CD8-positive, alpha-beta memory T cell (primary cell): ENCODE measurements around the gene COA3. TPM values are rescaled to one million over a fixed set of nuclear protein-coding genes. Genes with fewer than 3 reads are reported as not detected.
"Not testable (repeated sequence)": the region's sequence is repeated elsewhere in the genome, so short reads cannot be mapped to it uniquely, and the experiment has no call there.

Experiments
- CTCF ChIA-PET: fragments of 350-600 bp; sonication (Branson Sonifier 250); formaldehyde crosslinking; loops from one replicate; lab custom pipeline; 2021; ENCODE audit warnings: antibody characterized with exemption; lab: Charles Lee
- POLR2A ChIA-PET: fragments of 350-600 bp; sonication (Branson Sonifier 250); formaldehyde crosslinking; loops from one replicate; lab custom pipeline; 2021; ENCODE audit warnings: antibody characterized with exemption; lab: Charles Lee
- DNase-seq, 5 donors: peaks; one replicate each; pipeline versions ENCODE4 v3.0.0 to v3.0.0-alpha.2; 2020 to 2022; ENCODE audit warnings: mixed read lengths in 1 of 5
- H3K27ac ChIP-seq: one replicate; pipeline ENCODE4 v1.7.0; 2013; ENCODE audit warnings: low read depth, mild to moderate bottlenecking, low read length, moderate library complexity
- H3K27me3 ChIP-seq: 2 replicates; pipeline ENCODE4 v1.7.0; 2013; ENCODE audit warnings: low read length, mild to moderate bottlenecking; ENCODE audit not compliant: insufficient read depth, poor library complexity, severe bottlenecking
- H3K36me3 ChIP-seq: 2 replicates; pipeline ENCODE4 v1.7.0; 2013; ENCODE audit warnings: mild to moderate bottlenecking, low read length, moderate library complexity; ENCODE audit not compliant: insufficient read depth
- H3K4me1 ChIP-seq: 2 replicates; pipeline ENCODE4 v1.7.0; 2013; ENCODE audit warnings: mild to moderate bottlenecking, low read length, moderate library complexity; ENCODE audit not compliant: insufficient read depth
- H3K4me3 ChIP-seq: 2 replicates; pipeline ENCODE4 v1.7.0; 2013; ENCODE audit warnings: mild to moderate bottlenecking, low read length
- H3K9me3 ChIP-seq: 2 replicates; pipeline ENCODE4 v1.7.0; 2013; ENCODE audit warnings: mild to moderate bottlenecking, low read length
- H3K27ac Mint-ChIP-seq, 8 donors: one replicate each; pipeline ENCODE4 v1.8.0; 2020 to 2021; ENCODE audit warnings: mixed read lengths in 8 of 8, mild to moderate bottlenecking in 6 of 8, inconsistent platforms in 3 of 8, moderate library complexity in 3 of 8
- H3K27me3 Mint-ChIP-seq, 2 donors: one replicate each; pipeline ENCODE4 v1.8.0; 2020 to 2021; ENCODE audit warnings: mixed read lengths in 2 of 2, mild to moderate bottlenecking in 1 of 2, moderate library complexity in 1 of 2
- H3K36me3 Mint-ChIP-seq, 3 donors: one replicate each; pipeline ENCODE4 v1.8.0; 2020 to 2021; ENCODE audit warnings: mixed read lengths in 3 of 3, inconsistent platforms in 1 of 3, mild to moderate bottlenecking in 1 of 3
- H3K4me1 Mint-ChIP-seq, 3 donors: one replicate each; pipeline ENCODE4 v1.8.0; 2020 to 2021; ENCODE audit warnings: mixed read lengths in 3 of 3, inconsistent platforms in 1 of 3, mild to moderate bottlenecking in 1 of 3
- H3K4me3 Mint-ChIP-seq, 7 donors: one replicate each; pipeline ENCODE4 v1.8.0; 2020 to 2021; ENCODE audit warnings: mixed read lengths in 7 of 7, mild to moderate bottlenecking in 6 of 7, moderate library complexity in 4 of 7, inconsistent platforms in 2 of 7
- H3K9me3 Mint-ChIP-seq, 5 donors: one replicate each; pipeline ENCODE4 v1.8.0; 2020 to 2022; ENCODE audit warnings: mixed read lengths in 5 of 5, mild to moderate bottlenecking in 3 of 5, moderate library complexity in 2 of 5, inconsistent platforms in 1 of 5
- polyA plus RNA-seq: library from polyadenylated mRNA; unstranded; fragments of 300-500 nt; fragmentation: Illumina TruSeq; gene quantifications from one replicate; pipeline ENCODE4 v1.2.3, GENCODE V29; 2021
- total RNA-seq, 2 experiments: library from RNA; stranded (reverse); gene quantifications; one replicate each; pipeline ENCODE4 v1.2.3, GENCODE V29; 2021

The COA3 gene
- total and polyA plus RNA-seq, 3 experiments from 2014 or later: 55.5 to 132 (median 60.8) TPM

DNA sequence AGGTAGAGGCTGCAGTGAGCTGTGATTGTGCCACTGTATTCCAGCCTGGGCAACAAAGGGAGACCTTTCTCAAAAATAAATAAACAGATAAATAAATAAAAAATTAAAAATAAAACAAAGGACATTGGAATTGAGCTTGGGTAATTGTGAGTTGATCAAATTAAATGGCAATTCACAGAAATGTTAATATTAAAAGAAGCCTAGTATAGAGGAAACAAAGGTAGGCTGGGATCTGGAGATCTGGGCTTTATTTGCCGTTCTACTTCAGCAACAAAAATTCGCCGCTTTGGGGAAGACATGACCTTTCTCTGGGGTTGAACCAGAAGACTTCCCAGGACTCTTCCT, 25.6 kb downstream of the COA3 start:
- Histone ChIP-seq H3K4me3 (peak overlapping the region; percentile 99), H3K4me1 (peaks cover 11% of the 10 kb centered on the region), H3K9me3 (no peaks in the 10 kb centered on the region), H3K27me3 (no peaks in the 10 kb centered on the region), H3K36me3 (peaks cover 12% of the 10 kb centered on the region), H3K27ac (peak overlapping the region; percentile 91)
- POLR2A ChIA-PET: interaction anchor here (0.6 to 1.8 kb wide), 6 partner anchors 9 to 225 kb away, joined by 3 to 10 read pairs (median 4); partner anchors contain the start of genes BECN1 and COA3
- no peak for DNase-seq
- H3K4me3 Mint-ChIP-seq: peak overlapping the region; percentile 91 to 99 (median 98)
- peak overlapping the region; percentile 88 to 100 (median 99) for H3K27ac Mint-ChIP-seq
- H3K27me3 Mint-ChIP-seq: peaks cover 2 to 7% of the 10 kb centered on the region in 2 donors
- CTCF ChIA-PET: interaction anchor here (0.9 to 2.9 kb wide), 6 partner anchors 9 to 432 kb away, joined by 3 to 10 read pairs (median 8); partner anchors contain the start of genes BECN1 and PSMC3IP
- H3K36me3 Mint-ChIP-seq: peaks cover 7 to 42% (median 7%) of the 10 kb centered on the region in 3 donors
- no peaks in the 10 kb centered on the region for H3K9me3 Mint-ChIP-seq
- peaks cover 19 to 34% (median 30%) of the 10 kb centered on the region in 3 donors for H3K4me1 Mint-ChIP-seq

DNA sequence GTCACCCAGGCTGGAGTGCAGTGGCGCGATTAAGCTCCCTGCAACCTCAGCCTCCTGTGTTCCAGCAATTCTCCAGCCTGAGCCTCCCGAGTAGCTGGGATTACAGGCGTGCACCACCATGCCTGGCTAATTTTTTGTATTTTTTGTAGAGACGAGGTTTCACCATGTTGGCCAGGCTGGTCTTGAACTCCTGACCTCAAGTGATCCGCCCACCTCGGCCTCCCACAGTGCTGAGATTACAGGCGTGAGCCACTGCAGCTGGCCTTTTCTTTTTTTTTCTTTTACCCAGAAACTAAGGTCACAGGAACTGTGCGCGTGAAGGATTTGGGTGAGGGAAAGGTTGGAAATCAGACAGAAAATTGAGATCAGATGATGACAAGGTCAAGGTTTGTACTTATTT, 28.5 kb downstream of the COA3 start:
- peaks cover 11% of the 10 kb centered on the region for H3K4me1 ChIP-seq
- H3K9me3 Mint-ChIP-seq, CTCF ChIA-PET, H3K4me3 ChIP-seq, H3K4me3 Mint-ChIP-seq, H3K36me3 ChIP-seq, H3K9me3 ChIP-seq, DNase-seq, H3K27me3 ChIP-seq, H3K27ac ChIP-seq, H3K27ac Mint-ChIP-seq: not testable (repeated sequence)
- Mint-ChIP-seq H3K4me1 (peaks cover 19 to 30% (median 30%) of the 10 kb centered on the region in 3 donors), H3K36me3 (peaks cover 3 to 17% (median 8%) of the 10 kb centered on the region in 3 donors), H3K27me3 (peaks cover 19 to 20% of the 10 kb centered on the region in 2 donors)
- POLR2A ChIA-PET: interaction anchor here (0.6 kb wide), 1 partner anchor 162 kb away, joined by 3 read pairs; no protein-coding TSS in a partner anchor

DNA sequence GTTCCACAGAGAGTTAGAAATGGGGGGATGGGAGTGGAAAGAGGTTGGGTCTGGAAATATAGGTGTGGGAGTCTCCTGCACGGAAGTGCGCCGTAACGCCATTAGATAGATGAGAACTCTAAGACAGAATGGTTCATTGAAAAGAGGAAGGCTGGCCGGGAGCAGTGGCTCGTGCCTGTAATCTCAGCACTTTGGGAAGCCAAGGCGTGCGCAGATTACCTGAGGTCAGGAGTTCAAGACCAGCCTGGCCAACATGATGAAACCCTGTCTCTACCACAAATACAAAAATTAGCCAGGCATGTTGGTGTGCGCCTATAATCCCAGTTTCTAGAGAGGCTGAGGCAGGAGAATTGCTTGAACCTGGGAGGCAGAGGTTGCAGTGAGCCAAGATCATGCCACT, 30.5 kb downstream of the COA3 start:
- H3K4me1 ChIP-seq, H3K9me3 Mint-ChIP-seq, H3K36me3 ChIP-seq, H3K9me3 ChIP-seq, H3K4me3 ChIP-seq, DNase-seq, POLR2A ChIA-PET, H3K4me3 Mint-ChIP-seq, H3K27ac ChIP-seq, CTCF ChIA-PET, H3K27ac Mint-ChIP-seq, H3K36me3 Mint-ChIP-seq: not testable (repeated sequence)
- H3K27me3 ChIP-seq: peaks cover 13% of the 10 kb centered on the region
- peaks cover 6 to 13% (median 11%) of the 10 kb centered on the region in 3 donors for H3K4me1 Mint-ChIP-seq
- H3K27me3 Mint-ChIP-seq: peaks cover 22 to 34% of the 10 kb centered on the region in 2 donors

DNA sequence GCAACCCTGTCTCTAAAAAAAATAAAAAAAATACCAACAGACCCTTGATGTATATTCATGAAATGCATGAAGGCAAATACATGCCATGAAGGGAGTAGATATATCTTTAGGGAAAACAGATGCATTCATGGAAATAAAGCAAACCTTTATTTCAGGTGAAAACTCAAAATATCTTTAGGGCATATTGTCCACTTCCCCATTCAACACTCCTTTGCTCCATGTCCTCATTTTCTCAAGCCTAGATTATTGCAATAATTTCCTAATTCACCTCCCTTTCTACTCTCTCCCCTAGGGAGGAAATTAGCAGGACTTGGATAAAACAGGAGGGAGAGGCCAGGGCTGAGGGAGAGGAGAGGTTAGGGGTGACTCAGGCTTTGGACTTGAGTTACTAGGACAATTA, 31.0 kb downstream of the COA3 start:
- DNase-seq: no peak
- peaks cover 6 to 9% (median 7%) of the 10 kb centered on the region in 3 donors for H3K4me1 Mint-ChIP-seq
- CTCF ChIA-PET: no interaction called here

DNA sequence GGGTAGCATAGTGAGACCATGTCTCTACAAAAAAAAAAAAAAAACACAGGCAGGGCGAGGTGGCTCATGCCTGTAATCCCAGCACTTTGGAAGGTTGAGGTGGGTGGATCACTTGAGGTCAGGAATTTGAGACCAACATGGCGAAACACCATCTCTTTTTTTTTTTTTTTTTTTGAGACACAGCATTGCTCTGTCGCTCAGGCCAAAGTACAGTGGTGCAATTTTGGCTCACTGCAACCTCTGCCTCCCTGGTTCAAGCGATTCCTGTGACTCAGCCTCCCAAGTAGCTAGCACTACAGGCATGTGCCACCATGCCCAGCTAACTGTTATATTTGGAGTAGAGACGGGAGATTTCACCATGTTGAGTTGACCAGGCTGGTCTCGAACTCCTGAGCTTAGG, 32.4 kb downstream of the COA3 start:
- Histone ChIP-seq H3K4me3 (no peak overlapping the region), H3K36me3 (no peaks in the 10 kb centered on the region), H3K27me3 (peaks cover 31% of the 10 kb centered on the region), H3K9me3 (no peaks in the 10 kb centered on the region), H3K4me1 (peaks cover 6% of the 10 kb centered on the region), H3K27ac (no peak overlapping the region)
- POLR2A ChIA-PET: no interaction called here
- CTCF ChIA-PET: interaction anchor here (1.3 kb wide), 1 partner anchor 14 kb away, joined by 3 read pairs; the partner anchor contains the start of gene WNK4
- H3K36me3 Mint-ChIP-seq: peaks cover 0 to 3% (median 3%) of the 10 kb centered on the region in 3 donors
- peaks cover 33 to 49% of the 10 kb centered on the region in 2 donors for H3K27me3 Mint-ChIP-seq
- no peak overlapping the region for H3K4me3 Mint-ChIP-seq
- H3K27ac Mint-ChIP-seq: no peak overlapping the region
- H3K4me1 Mint-ChIP-seq: peaks cover 0 to 8% (median 2%) of the 10 kb centered on the region in 3 donors
- H3K9me3 Mint-ChIP-seq: peaks cover 0 to 2% (median 0%) of the 10 kb centered on the region in 5 donors
- no peak for DNase-seq

More for the DNA sequence above, 31.0 kb downstream of the COA3 start:
- H3K27ac ChIP-seq: no peak overlapping the region
- POLR2A ChIA-PET: interaction anchor here (0.6 kb wide), 1 partner anchor 35 kb away, joined by 4 read pairs; no protein-coding TSS in a partner anchor
- peaks cover 0 to 3% (median 3%) of the 10 kb centered on the region in 3 donors for H3K36me3 Mint-ChIP-seq
- H3K27ac Mint-ChIP-seq: no peak overlapping the region
- no peak overlapping the region for H3K4me3 ChIP-seq
- peaks cover 18% of the 10 kb centered on the region for H3K27me3 ChIP-seq
- no peaks in the 10 kb centered on the region for H3K9me3 Mint-ChIP-seq
- no peaks in the 10 kb centered on the region for H3K36me3 ChIP-seq
- no peaks in the 10 kb centered on the region for H3K9me3 ChIP-seq
- H3K4me3 Mint-ChIP-seq: no peak overlapping the region
- no peaks in the 10 kb centered on the region for H3K4me1 ChIP-seq
- H3K27me3 Mint-ChIP-seq: peaks cover 26 to 39% of the 10 kb centered on the region in 2 donors

DNA sequence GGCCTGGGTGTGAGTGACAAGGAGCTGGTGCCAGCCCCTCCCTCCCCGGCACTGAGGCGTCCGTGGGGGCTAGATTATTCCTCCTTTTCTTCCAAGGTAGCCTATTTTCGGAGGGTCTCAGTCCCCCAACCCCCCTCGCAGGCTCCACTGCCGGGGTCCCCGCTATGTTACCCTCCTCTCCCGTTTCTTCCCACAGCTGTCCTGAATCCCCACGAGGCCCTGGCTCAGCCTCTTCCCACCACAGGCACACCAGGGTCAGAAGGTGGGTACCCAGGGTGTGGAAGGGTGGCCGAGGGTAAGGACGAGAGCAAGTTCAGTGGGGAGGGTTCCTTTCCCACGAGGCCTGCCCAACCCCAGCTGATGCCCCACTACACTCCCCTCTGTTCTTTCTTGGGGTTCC, 36.9 kb downstream of the COA3 start:
- peaks cover 38% of the 10 kb centered on the region for H3K27me3 ChIP-seq
- POLR2A ChIA-PET: no interaction called here
- peak overlapping the region in 4 of 7 donors; percentile 38 to 45 (median 40) for H3K4me3 Mint-ChIP-seq

DNA sequence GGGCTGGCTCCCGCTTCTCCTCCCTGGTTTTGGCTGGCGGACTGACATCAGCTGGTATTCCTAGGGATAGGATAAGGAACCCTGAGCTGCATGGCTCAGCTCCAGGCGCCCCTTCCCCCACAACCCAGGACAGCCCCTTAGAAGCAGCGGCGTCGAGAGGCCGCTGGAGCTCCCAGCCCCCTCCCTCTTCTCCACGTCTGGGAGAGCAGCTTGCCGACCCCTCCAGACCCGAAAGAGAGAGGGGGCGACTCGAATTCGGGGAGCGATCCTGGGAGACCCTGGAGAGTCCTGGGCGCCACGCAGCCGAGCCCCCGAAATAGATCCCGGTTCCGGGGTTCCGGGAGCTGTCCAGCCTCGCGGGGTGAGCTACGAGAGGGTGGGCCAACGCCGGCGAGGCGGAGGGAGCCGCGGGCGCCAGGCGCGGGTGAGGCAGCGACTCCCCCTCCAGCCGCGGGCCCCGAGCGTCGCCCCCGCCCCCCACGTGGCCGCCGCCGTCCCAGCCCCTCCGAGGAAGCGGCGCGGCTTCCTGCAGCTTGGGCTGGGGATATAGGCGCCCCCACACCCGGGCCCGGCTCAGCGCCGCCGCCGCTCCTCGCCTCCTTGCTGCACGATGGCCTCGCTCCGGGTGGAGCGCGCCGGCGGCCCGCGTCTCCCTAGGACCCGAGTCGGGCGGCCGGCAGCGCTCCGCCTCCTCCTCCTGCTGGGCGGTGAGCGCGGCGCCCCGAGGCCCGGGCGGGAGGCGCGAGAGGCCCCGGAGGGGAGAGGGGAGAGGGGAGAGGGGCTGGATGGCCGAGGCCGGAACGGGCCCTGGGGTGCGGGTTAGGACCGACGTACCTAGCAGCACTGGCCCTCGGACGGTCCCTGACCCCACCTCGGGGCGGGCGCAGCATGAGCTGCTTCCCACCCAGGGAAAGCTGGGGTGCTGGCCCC, 37.6 kb downstream of the COA3 start, which contains the start of gene RAMP2:
TSS of gene RAMP2 (plus strand) at position 576 of the 930 bp plus-strand sequence. CDS start at position 611, 35 bp downstream.
- Mint-ChIP-seq H3K36me3 (peaks cover 0 to 4% (median 3%) of the 10 kb centered on the region in 3 donors), H3K27me3 (peaks cover 35 to 77% of the 10 kb centered on the region in 2 donors), H3K27ac (no peak within 1 kb of the TSS), H3K9me3 (peaks cover 0 to 4% (median 0%) of the 10 kb centered on the region in 5 donors), H3K4me3 (peak within 1 kb of the TSS; percentile 32 to 60 (median 38)), H3K4me1 (peaks cover 0 to 15% (median 2%) of the 10 kb centered on the region in 3 donors)
- H3K9me3 ChIP-seq: no peaks in the 10 kb centered on the region
- peaks cover 38% of the 10 kb centered on the region for H3K27me3 ChIP-seq
- CTCF ChIA-PET: interaction anchor here (1.0 to 3.4 kb wide), 7 partner anchors 12 to 183 kb away, joined by 3 to 22 read pairs (median 4); partner anchors contain the start of genes PSMC3IP and VPS25
- H3K4me1 ChIP-seq: peaks cover 6% of the 10 kb centered on the region
- H3K4me3 ChIP-seq: no peak within 1 kb of the TSS
- POLR2A ChIA-PET: no interaction called here
- H3K36me3 ChIP-seq: no peaks in the 10 kb centered on the region
- peak in 1 of 5 donors; percentile 24 for DNase-seq
- no peak within 1 kb of the TSS for H3K27ac ChIP-seq

More for the DNA sequence above, 36.9 kb downstream of the COA3 start:
- Mint-ChIP-seq H3K36me3 (peaks cover 0 to 3% (median 3%) of the 10 kb centered on the region in 3 donors), H3K27ac (no peak overlapping the region), H3K4me1 (peaks cover 0 to 15% (median 2%) of the 10 kb centered on the region in 3 donors), H3K27me3 (peaks cover 33 to 73% of the 10 kb centered on the region in 2 donors), H3K9me3 (peaks cover 0 to 2% (median 0%) of the 10 kb centered on the region in 5 donors)
- CTCF ChIA-PET: interaction anchor here (1.0 to 3.4 kb wide), 3 partner anchors 18 to 184 kb away, joined by 4 to 22 read pairs (median 4); partner anchors contain the start of gene PSMC3IP
- H3K27ac ChIP-seq: no peak overlapping the region
- H3K4me1 ChIP-seq: peaks cover 6% of the 10 kb centered on the region
- H3K4me3 ChIP-seq: no peak overlapping the region
- no peaks in the 10 kb centered on the region for H3K9me3 ChIP-seq
- H3K36me3 ChIP-seq: no peaks in the 10 kb centered on the region
- no peak for DNase-seq
